ENCODE results near the gene EME2.

DNA sequence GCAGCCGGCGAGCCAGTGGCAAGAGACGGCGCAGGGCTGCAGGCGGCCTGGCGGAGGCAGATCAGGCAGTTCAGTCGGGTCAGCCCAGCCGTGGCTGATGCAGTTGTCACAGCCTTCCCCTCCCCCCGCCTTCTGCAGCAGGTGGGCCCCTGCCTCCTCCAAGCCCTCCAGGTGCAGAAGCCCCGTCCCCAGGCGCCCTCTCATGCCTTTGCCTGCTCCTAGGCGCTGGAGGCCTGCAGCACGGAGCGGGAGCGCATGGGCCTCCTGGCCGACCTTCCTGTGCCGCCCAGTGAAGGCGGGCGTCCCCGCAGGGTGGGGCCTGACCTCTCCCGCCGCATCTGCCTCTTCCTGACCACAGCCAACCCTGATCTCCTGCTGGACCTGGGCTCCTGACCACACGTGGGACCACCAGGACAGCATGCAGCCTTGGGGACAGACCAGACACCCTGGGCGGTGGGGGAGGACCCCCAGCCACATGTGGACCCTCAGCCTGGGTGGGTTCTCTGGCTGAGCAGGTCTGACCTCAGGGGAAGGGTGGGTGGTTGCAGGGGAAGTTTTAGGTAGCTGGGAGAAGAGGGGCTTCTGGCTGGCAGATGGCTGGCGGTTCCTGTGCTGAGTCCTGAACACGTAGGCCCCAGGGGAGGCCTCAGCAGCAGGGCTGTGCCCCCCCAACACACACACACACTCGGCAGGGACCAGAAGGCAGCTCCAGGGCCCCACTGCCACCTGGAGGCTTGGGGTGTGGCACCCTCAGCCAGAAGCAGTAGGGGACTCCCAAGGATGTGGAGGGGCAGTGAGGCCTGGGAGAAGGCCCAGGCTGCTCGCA lies 3.4 kb downstream of the EME2 start:
- TF ChIP-seq, protein P1, sequence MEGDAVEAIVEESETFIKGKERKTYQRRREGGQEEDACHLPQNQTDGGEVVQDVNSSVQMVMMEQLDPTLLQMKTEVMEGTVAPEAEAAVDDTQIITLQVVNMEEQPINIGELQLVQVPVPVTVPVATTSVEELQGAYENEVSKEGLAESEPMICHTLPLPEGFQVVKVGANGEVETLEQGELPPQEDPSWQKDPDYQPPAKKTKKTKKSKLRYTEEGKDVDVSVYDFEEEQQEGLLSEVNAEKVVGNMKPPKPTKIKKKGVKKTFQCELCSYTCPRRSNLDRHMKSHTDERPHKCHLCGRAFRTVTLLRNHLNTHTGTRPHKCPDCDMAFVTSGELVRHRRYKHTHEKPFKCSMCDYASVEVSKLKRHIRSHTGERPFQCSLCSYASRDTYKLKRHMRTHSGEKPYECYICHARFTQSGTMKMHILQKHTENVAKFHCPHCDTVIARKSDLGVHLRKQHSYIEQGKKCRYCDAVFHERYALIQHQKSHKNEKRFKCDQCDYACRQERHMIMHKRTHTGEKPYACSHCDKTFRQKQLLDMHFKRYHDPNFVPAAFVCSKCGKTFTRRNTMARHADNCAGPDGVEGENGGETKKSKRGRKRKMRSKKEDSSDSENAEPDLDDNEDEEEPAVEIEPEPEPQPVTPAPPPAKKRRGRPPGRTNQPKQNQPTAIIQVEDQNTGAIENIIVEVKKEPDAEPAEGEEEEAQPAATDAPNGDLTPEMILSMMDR (IDR thresholded peaks at IDR 0.05), result no peak
- TF ChIP-seq EP300 (IDR thresholded peaks at IDR 0.05) (no peak), POLR2A (IDR thresholded peaks at IDR 0.05) (no peak)
